ENCODE results near the gene VWA5B1. TPM values are rescaled to one million over a fixed set of nuclear protein-coding genes. Genes with fewer than 3 reads are reported as not detected.
A peak's percentile ranks its signal among the peaks of the same experiment; 100 is the strongest.

The VWA5B1 gene
- total RNA-seq, 1 donor from 2014 or later, result not detected

DNA sequence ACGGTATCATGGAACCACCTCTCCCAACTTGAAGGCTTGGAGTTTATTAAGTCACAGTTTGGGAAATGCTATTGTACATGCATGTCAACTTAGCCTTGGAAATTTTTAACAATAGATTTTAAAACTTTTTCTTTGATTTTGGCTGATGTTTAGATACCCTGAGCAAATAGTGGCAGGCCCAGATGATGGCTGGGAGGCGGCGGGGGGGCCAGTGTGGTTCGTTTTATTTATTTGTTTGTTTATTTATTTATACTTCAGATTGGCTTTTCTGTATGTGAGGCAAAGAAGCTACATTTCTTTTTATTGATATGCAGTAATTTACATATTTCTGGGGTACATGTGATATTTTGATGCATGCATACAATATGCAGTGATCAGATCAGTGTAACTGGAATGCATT, 82.0 kb downstream of the VWA5B1 start:
- Mint-ChIP-seq H3K9me3 (ENCODE audit: low read depth) (no peaks in the 10 kb centered on the region), H3K27ac (ENCODE audit: unreplicated experiment) (no peak overlapping the region), H3K36me3 (ENCODE audit: low read depth) (no peaks in the 10 kb centered on the region), H3K4me3 (ENCODE audit: unreplicated experiment) (no peak overlapping the region), H3K27me3 (ENCODE audit: low read depth) (peaks cover 68% of the 10 kb centered on the region), H3K4me1 (ENCODE audit: low read depth) (no peaks in the 10 kb centered on the region)
- TF ChIP-seq, protein P1, sequence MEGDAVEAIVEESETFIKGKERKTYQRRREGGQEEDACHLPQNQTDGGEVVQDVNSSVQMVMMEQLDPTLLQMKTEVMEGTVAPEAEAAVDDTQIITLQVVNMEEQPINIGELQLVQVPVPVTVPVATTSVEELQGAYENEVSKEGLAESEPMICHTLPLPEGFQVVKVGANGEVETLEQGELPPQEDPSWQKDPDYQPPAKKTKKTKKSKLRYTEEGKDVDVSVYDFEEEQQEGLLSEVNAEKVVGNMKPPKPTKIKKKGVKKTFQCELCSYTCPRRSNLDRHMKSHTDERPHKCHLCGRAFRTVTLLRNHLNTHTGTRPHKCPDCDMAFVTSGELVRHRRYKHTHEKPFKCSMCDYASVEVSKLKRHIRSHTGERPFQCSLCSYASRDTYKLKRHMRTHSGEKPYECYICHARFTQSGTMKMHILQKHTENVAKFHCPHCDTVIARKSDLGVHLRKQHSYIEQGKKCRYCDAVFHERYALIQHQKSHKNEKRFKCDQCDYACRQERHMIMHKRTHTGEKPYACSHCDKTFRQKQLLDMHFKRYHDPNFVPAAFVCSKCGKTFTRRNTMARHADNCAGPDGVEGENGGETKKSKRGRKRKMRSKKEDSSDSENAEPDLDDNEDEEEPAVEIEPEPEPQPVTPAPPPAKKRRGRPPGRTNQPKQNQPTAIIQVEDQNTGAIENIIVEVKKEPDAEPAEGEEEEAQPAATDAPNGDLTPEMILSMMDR (IDR thresholded peaks at IDR 0.05), result no peak
- DNase-seq (ENCODE audit: low spot score), result no peak

DNA sequence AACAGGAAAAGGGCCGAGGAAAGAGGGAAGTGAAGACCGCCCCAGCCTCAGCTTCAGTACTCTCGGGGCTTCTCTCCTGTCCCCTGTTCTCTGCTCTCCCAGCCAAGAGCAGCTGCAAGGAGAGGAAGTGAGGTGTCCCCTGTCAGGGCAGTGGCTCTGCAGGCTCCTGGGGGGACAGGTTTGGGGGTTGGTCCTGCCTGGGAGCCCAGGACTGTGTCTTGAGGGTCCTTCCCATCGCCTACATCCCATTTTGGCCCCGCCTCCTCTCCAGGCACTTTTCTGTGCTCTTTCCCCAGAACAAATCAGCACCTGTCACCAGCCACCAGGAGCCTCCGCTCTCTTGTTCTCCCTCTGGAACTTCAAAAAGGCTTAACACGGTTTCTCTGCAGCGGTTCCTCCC, 82.6 kb downstream of the VWA5B1 start:
- no peaks in the 10 kb centered on the region for H3K9me3 Mint-ChIP-seq (ENCODE audit: low read depth)
- H3K4me3 Mint-ChIP-seq (ENCODE audit: unreplicated experiment), result no peak overlapping the region

DNA sequence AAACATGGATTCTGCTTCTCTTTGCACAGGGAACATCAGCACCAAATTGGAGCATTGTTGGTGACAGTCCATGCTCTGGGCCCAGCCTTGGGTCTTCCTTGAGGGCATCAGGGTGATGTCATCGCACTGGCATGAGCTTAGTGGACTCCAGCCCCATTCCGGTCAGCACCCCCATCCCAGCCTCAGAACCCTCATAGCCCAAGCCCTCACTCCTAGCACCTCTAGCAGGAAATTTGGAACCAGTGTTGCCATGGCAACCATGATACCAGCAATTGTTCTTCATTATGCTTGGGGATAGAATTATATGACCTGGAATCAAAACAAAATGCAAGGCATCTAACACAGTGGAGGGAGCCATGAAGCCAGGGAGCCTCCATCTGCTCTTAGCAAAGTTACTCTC, 83.1 kb downstream of the VWA5B1 start:
- no peaks in the 10 kb centered on the region for H3K9me3 Mint-ChIP-seq (ENCODE audit: low read depth)
- peak; percentile 49 for DNase-seq (ENCODE audit: low spot score)
- H3K4me3 Mint-ChIP-seq (ENCODE audit: unreplicated experiment), result no peak overlapping the region
- H3K36me3 Mint-ChIP-seq (ENCODE audit: low read depth), result no peaks in the 10 kb centered on the region
- peaks cover 64% of the 10 kb centered on the region for H3K27me3 Mint-ChIP-seq (ENCODE audit: low read depth)
- H3K4me1 Mint-ChIP-seq (ENCODE audit: low read depth), result no peaks in the 10 kb centered on the region
- H3K27ac Mint-ChIP-seq (ENCODE audit: unreplicated experiment), result no peak overlapping the region
- TF ChIP-seq, protein P1 (IDR thresholded peaks at IDR 0.05), result no peak

More for the DNA sequence above, 82.6 kb downstream of the VWA5B1 start:
- Mint-ChIP-seq H3K4me1 (ENCODE audit: low read depth) (no peaks in the 10 kb centered on the region), H3K27me3 (ENCODE audit: low read depth) (peaks cover 64% of the 10 kb centered on the region), H3K36me3 (ENCODE audit: low read depth) (no peaks in the 10 kb centered on the region), H3K27ac (ENCODE audit: unreplicated experiment) (no peak overlapping the region)
- DNase-seq (ENCODE audit: low spot score), result no peak
- TF ChIP-seq, protein P1 (IDR thresholded peaks at IDR 0.05), result no peak

DNA sequence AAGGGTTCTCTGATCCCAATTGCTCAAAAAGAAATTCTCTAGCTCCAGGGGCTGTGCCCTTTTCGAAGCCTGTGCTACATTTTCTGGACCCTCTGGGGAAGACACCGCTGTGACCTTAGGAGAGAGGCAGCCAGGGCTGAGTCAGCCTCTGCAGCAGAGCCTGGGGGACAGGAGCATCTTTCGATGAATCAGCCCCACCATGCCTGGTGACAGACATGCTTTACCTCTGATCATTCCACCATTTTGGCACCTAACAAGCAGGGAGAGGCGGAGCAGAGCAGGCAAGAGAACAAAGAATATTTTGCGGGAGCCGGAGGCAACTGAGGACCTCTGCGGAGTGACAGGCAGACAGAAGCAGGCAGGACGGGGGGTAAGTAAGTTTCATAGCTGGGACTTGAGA, 84.9 kb downstream of the VWA5B1 start:
- TF ChIP-seq, protein P1 (IDR thresholded peaks at IDR 0.05), result no peak
- peak; percentile 41 for DNase-seq (ENCODE audit: low spot score)
- no peaks in the 10 kb centered on the region for H3K4me1 Mint-ChIP-seq (ENCODE audit: low read depth)
- no peaks in the 10 kb centered on the region for H3K36me3 Mint-ChIP-seq (ENCODE audit: low read depth)
- H3K27ac Mint-ChIP-seq (ENCODE audit: unreplicated experiment), result no peak overlapping the region
- peaks cover 65% of the 10 kb centered on the region for H3K27me3 Mint-ChIP-seq (ENCODE audit: low read depth)
- H3K4me3 Mint-ChIP-seq (ENCODE audit: unreplicated experiment), result no peak overlapping the region
- H3K9me3 Mint-ChIP-seq (ENCODE audit: low read depth), result no peaks in the 10 kb centered on the region

DNA sequence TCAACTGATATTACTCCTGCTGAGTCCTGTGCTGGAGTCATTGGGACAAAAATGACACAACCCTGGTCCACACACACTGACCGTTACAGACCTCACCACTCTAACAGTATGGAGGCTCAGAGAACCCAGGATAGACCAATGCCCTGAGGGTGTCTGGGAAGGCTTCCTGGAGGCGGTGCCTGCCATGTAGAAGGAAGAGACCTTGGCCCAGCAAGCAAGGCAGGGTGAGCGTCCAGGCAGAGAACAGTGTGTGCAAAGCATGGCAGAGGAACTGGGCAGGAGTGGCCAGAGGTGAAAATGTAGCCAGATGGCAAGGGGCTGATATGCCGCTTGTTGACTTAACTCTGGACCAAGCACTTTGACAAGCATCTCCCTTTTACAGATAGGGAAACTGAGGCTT, 85.5 kb downstream of the VWA5B1 start:
- Mint-ChIP-seq H3K9me3 (ENCODE audit: low read depth) (no peaks in the 10 kb centered on the region), H3K4me1 (ENCODE audit: low read depth) (no peaks in the 10 kb centered on the region), H3K27ac (ENCODE audit: unreplicated experiment) (peak overlapping the region; percentile 10), H3K27me3 (ENCODE audit: low read depth) (peaks cover 65% of the 10 kb centered on the region), H3K4me3 (ENCODE audit: unreplicated experiment) (no peak overlapping the region), H3K36me3 (ENCODE audit: low read depth) (no peaks in the 10 kb centered on the region)
- TF ChIP-seq, protein P1 (IDR thresholded peaks at IDR 0.05), result no peak
- peak; percentile 41 for DNase-seq (ENCODE audit: low spot score)
